PFSK-1 (cell line): ENCODE measurements around the gene SYVN1.

Experiments used
- FOXP2 ChIP-seq: optimal IDR thresholded peaks from 2 replicates; pipeline ENCODE3; 2011; ENCODE audit warnings: borderline replicate concordance, control low read depth, inconsistent platforms; ENCODE audit not compliant: insufficient read depth; ENCODE audit errors: extremely low read length, extremely low read depth
- POLR2AphosphoS5 ChIP-seq: IDR thresholded peaks from 2 replicates; pipeline ENCODE4 v1.6.1; 2012; ENCODE audit warnings: low read depth, mild to moderate bottlenecking, control low read depth, low read length, moderate library complexity
- REST ChIP-seq, 2 experiments: IDR thresholded peaks; 2 replicates each; pipeline versions ENCODE4 v1.6.1 to v1.8.0; 2011 to 2012; ENCODE audit warnings: low read depth in 2 of 2, low read length in 2 of 2, control low read depth in 1 of 2, inconsistent platforms in 1 of 2, mild to moderate bottlenecking in 1 of 2, moderate library complexity in 1 of 2; ENCODE audit not compliant: insufficient read depth in 1 of 2
- SIN3A ChIP-seq: IDR thresholded peaks from 2 replicates; pipeline ENCODE4 v1.6.1; 2012; ENCODE audit warnings: mild to moderate bottlenecking, low read length, moderate library complexity, borderline replicate concordance; ENCODE audit not compliant: insufficient read depth
- TAF1 ChIP-seq: IDR thresholded peaks from 2 replicates; pipeline ENCODE4 v1.6.1; 2012; ENCODE audit warnings: low read length, control low read depth, borderline replicate concordance; ENCODE audit not compliant: insufficient read depth

The SYVN1 gene

GRCh38 chr11:65083134-65083833 is 51.0 kb downstream of the SYVN1 start:
- TF ChIP-seq TAF1, result no peak
- peak in 1 of 2 experiments; percentile 57; a peak in 1 of 4 replicates for TF ChIP-seq REST (IDR thresholded peaks at IDR 0.05; ENCODE audit: insufficient read depth in 1 of 2, low read depth in 2 of 2, low read length in 2 of 2)
- no peak for TF ChIP-seq POLR2AphosphoS5
- no peak for TF ChIP-seq FOXP2
- no peak for TF ChIP-seq SIN3A

GRCh38 chr11:65078786-65079342 is 55.5 kb downstream of the SYVN1 start:
- TF ChIP-seq FOXP2 (no peak), TAF1 (no peak), SIN3A (no peak), REST (IDR thresholded peaks at IDR 0.05; ENCODE audit: insufficient read depth in 1 of 2, low read depth in 2 of 2, low read length in 2 of 2) (no peak), POLR2AphosphoS5 (no peak; the same call in 1 of the 2 replicates)

- no peak for TF ChIP-seq FOXP2
- peak; percentile 19; the same call in 1 of the 2 replicates for TF ChIP-seq POLR2AphosphoS5
These were observed 56.2 kb downstream of the SYVN1 start for GRCh38 chr11:65078151-65078550.

- TF ChIP-seq FOXP2, result no peak
- no peak for TF ChIP-seq SIN3A
- TF ChIP-seq REST (IDR thresholded peaks at IDR 0.05; ENCODE audit: insufficient read depth in 1 of 2, low read depth in 2 of 2, low read length in 2 of 2), result no peak
- TF ChIP-seq TAF1, result no peak
- TF ChIP-seq POLR2AphosphoS5, result no peak
These were observed 56.9 kb downstream of the SYVN1 start for GRCh38 chr11:65077451-65077850.
